ENCODE measurements around the gene STEEP1. TPM values are rescaled to one million over a fixed set of nuclear protein-coding genes. Genes with fewer than 3 reads are reported as not detected.
A peak's percentile ranks its signal among the peaks of the same experiment; 100 is the strongest.

The STEEP1 gene
- polyA plus RNA-seq, 2 of the 4 experiments (the other 2 are of a cell fraction) = 37.8 to 40.7 TPM

DNA sequence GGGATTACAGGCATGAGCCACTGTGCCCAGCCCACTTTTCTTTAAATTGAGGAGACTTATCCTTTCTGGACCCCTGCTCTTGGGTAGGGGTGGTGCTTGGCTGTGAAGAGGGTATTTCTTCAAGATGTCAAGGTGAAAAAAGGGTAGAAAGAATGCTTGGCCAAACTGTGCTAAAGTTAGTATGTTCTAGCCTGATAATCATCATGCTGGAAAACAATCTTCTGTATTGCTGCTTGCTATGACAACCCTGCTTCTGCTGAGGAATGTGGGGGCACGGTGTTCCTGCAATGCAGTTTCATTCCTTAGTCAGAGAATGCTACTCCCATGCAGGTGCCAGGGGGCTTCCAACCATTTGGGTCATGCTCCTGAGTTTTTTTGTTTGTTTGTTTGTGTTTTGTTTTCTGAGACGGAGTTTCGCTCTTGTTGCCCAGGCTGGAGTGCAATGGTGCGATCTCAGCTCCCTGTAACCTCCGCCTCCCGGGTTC, 5.2 kb upstream of the STEEP1 start:
- Histone ChIP-seq H3K4me2 (no peak overlapping the region), H3K9me3 (no peaks in the 10 kb centered on the region), H3K27ac (no peak overlapping the region), H3K4me1 (no peaks in the 10 kb centered on the region; the same call in 2 of the 3 replicates), H3K4me3 (no peak overlapping the region)
- FAIRE-seq = no peak
- no peak for ATAC-seq
- TF ChIP-seq ZSCAN20 (CRISPR knock-in tag; IDR thresholded peaks at IDR 0.05) (no peak), RAD21 (conservative IDR thresholded peaks at IDR 0.05 in 1 of 2, IDR thresholded peaks at IDR 0.05 in 1 of 2) (no peak), TP53 (CRISPR knock-in tag; IDR thresholded peaks at IDR 0.05) (no peak), JUN (IDR thresholded peaks at IDR 0.05) (no peak), RFX5 (IDR thresholded peaks at IDR 0.05) (no peak), KDM1A (IDR thresholded peaks at IDR 0.05; ENCODE audit: low read depth) (no peak), MAZ (IDR thresholded peaks at IDR 0.05; ENCODE audit: borderline replicate concordance, low read depth, low read length) (no peak), CBX2 (IDR thresholded peaks at IDR 0.05; ENCODE audit: borderline replicate concordance, low read depth) (no peak), EP300 (IDR thresholded peaks at IDR 0.05) (no peak), HOXB13 (CRISPR knock-in tag; IDR thresholded peaks at IDR 0.05; ENCODE audit: low read depth) (no peak), ZFP36 (IDR thresholded peaks at IDR 0.05; ENCODE audit: borderline replicate concordance, partially characterized antibody) (no peak), ESRRA (IDR thresholded peaks at IDR 0.05; ENCODE audit: borderline replicate concordance, low read length) (no peak)
- TF ChIP-seq, protein P1, sequence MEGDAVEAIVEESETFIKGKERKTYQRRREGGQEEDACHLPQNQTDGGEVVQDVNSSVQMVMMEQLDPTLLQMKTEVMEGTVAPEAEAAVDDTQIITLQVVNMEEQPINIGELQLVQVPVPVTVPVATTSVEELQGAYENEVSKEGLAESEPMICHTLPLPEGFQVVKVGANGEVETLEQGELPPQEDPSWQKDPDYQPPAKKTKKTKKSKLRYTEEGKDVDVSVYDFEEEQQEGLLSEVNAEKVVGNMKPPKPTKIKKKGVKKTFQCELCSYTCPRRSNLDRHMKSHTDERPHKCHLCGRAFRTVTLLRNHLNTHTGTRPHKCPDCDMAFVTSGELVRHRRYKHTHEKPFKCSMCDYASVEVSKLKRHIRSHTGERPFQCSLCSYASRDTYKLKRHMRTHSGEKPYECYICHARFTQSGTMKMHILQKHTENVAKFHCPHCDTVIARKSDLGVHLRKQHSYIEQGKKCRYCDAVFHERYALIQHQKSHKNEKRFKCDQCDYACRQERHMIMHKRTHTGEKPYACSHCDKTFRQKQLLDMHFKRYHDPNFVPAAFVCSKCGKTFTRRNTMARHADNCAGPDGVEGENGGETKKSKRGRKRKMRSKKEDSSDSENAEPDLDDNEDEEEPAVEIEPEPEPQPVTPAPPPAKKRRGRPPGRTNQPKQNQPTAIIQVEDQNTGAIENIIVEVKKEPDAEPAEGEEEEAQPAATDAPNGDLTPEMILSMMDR (IDR thresholded peaks at IDR 0.05) = no peak
- TF ChIP-seq, protein P2, sequence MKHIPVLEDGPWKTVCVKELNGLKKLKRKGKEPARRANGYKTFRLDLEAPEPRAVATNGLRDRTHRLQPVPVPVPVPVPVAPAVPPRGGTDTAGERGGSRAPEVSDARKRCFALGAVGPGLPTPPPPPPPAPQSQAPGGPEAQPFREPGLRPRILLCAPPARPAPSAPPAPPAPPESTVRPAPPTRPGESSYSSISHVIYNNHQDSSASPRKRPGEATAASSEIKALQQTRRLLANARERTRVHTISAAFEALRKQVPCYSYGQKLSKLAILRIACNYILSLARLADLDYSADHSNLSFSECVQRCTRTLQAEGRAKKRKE (CRISPR knock-in tag; IDR thresholded peaks at IDR 0.05; ENCODE audit: low read depth) = no peak
- ChIA-PET CTCF (interaction anchor here (1.2 kb wide), 1 partner anchor 94 kb away, joined by 3 read pairs; no protein-coding TSS in a partner anchor), POLR2A (no interaction called here)
- WGBS (ENCODE audit: missing lambda C conversion rate) = 86% methylated on average over 6 of the region's 6 CpGs
- DNase-seq (ENCODE audit: low read depth in 1 of 2, low spot score in 1 of 2) = no peak

DNA sequence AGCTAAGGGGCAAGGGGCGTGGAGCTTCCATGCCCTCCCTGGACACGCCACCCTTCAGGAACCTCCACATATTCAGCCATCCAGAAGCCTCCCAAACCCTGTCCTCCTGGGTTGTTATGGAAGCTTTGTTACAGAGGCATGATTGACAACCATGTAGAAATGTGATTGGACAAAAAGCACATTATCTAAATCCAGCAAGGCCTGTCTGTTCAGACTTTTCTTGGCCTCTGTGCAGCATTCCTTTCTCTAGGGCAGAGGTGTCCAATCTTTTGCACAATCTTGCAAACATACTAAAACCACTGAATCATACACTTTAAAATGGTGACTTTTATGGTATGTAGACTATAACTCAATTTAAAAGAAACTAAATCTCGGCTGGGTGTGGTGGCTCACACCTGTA, 12.7 kb downstream of the STEEP1 start:
- peak in 1 of 2 experiments; percentile 32; a peak in 1 of 6 replicates for ATAC-seq
- H3K4me1 ChIP-seq = no peaks in the 10 kb centered on the region
- DNase-seq (ENCODE audit: low read depth in 1 of 2, low spot score in 1 of 2) = no peak
- FAIRE-seq = no peak
- no peaks in the 10 kb centered on the region for H3K9me3 ChIP-seq
- CTCF ChIA-PET = no interaction called here
- H3K4me3 ChIP-seq = no peak overlapping the region
- no peak overlapping the region for H3K27ac ChIP-seq
- no peak overlapping the region for H3K4me2 ChIP-seq
- TF ChIP-seq, protein P3, sequence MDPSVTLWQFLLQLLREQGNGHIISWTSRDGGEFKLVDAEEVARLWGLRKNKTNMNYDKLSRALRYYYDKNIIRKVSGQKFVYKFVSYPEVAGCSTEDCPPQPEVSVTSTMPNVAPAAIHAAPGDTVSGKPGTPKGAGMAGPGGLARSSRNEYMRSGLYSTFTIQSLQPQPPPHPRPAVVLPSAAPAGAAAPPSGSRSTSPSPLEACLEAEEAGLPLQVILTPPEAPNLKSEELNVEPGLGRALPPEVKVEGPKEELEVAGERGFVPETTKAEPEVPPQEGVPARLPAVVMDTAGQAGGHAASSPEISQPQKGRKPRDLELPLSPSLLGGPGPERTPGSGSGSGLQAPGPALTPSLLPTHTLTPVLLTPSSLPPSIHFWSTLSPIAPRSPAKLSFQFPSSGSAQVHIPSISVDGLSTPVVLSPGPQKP (IDR thresholded peaks at IDR 0.05; ENCODE audit: low read depth, low read length) = no peak
- no peak for TF ChIP-seq HOXB5 (CRISPR knock-in tag; IDR thresholded peaks at IDR 0.05)
- TF ChIP-seq MYC (IDR thresholded peaks at IDR 0.05; ENCODE audit: borderline replicate concordance, low read length) = no peak
- TF ChIP-seq GATA3 (IDR thresholded peaks at IDR 0.05; ENCODE audit: borderline replicate concordance) = no peak
- no peak for TF ChIP-seq NFE2L2 (conservative IDR thresholded peaks at IDR 0.05; ENCODE audit: low read length)
- WGBS (ENCODE audit: missing lambda C conversion rate) = 93% methylated on average over 3 of the region's 3 CpGs
- POLR2A ChIA-PET = no interaction called here

DNA sequence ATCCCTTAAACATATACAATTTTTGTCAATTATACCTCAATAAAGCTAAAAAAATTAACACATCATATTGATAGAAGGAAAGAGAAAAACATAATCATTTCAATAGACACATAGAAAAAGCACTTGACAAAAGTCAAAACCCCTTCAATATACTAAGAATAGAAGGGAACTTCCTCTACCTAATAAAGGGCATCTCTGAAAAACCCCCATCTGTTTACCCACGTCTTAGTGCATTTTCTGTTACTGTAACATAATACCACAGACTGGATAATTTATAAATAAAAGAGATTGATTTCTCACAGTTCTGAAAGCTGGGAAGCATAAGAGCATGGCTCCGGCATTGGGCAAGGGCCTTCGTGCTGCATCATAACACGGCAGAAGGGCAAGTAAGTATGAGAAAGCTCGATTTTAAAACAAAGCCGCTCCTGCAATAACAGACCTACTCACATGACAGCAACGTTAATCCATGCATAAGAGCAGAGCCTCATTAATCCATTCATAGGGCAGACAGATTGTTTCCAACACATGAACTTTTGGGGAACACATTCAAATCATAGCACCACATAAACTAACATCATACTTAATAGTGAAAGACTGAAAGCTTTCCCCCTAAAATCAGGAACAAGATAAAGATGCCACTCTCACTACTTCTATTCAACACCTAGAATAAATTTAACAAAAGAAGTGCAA, 15.7 kb downstream of the STEEP1 start:
- Histone ChIP-seq H3K9me3 (no peaks in the 10 kb centered on the region), H3K4me2 (no peak overlapping the region), H3K4me3 (no peak overlapping the region), H3K27ac (no peak overlapping the region), H3K4me1 (no peaks in the 10 kb centered on the region)
- ChIA-PET POLR2A (no interaction called here), CTCF (no interaction called here)
- FAIRE-seq (no peak), ATAC-seq (no peak), DNase-seq (ENCODE audit: low read depth in 1 of 2, low spot score in 1 of 2) (no peak)
- 68% methylated on average over 7 of the region's 7 CpGs for WGBS (ENCODE audit: missing lambda C conversion rate)
- no peak for TF ChIP-seq SMC3 (IDR thresholded peaks at IDR 0.05)
- no peak for TF ChIP-seq EP300 (IDR thresholded peaks at IDR 0.05)
- no peak for TF ChIP-seq NPAS2 (CRISPR knock-in tag; IDR thresholded peaks at IDR 0.05; ENCODE audit: borderline replicate concordance)
- no peak for TF ChIP-seq HOXA7 (CRISPR knock-in tag; IDR thresholded peaks at IDR 0.05)
- no peak for TF ChIP-seq RARB (CRISPR knock-in tag; IDR thresholded peaks at IDR 0.05)
- no peak for TF ChIP-seq FOXS1 (CRISPR knock-in tag; IDR thresholded peaks at IDR 0.05)
- no peak for TF ChIP-seq EHF (CRISPR knock-in tag; IDR thresholded peaks at IDR 0.05)
- no peak for TF ChIP-seq RFX5 (IDR thresholded peaks at IDR 0.05)
- TF ChIP-seq CBX2 (IDR thresholded peaks at IDR 0.05; ENCODE audit: borderline replicate concordance, low read depth) = no peak
- TF ChIP-seq EHMT2 (IDR thresholded peaks at IDR 0.05; ENCODE audit: low read depth) = no peak
- TF ChIP-seq MAZ (IDR thresholded peaks at IDR 0.05; ENCODE audit: borderline replicate concordance, low read depth, low read length) = no peak
- TF ChIP-seq ESRRA (IDR thresholded peaks at IDR 0.05; ENCODE audit: borderline replicate concordance, low read length) = no peak
- TF ChIP-seq, protein P4, sequence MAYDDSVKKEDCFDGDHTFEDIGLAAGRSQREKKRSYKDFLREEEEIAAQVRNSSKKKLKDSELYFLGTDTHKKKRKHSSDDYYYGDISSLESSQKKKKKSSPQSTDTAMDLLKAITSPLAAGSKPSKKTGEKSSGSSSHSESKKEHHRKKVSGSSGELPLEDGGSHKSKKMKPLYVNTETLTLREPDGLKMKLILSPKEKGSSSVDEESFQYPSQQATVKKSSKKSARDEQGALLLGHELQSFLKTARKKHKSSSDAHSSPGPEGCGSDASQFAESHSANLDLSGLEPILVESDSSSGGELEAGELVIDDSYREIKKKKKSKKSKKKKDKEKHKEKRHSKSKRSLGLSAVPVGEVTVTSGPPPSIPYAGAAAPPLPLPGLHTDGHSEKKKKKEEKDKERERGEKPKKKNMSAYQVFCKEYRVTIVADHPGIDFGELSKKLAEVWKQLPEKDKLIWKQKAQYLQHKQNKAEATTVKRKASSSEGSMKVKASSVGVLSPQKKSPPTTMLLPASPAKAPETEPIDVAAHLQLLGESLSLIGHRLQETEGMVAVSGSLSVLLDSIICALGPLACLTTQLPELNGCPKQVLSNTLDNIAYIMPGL (CRISPR knock-in tag; IDR thresholded peaks at IDR 0.05; ENCODE audit: borderline replicate concordance) = no peak
- no peak for TF ChIP-seq HEYL (CRISPR knock-in tag; IDR thresholded peaks at IDR 0.05)
- TF ChIP-seq FOSB (CRISPR knock-in tag; IDR thresholded peaks at IDR 0.05) = no peak
